ENCODE results near the gene CACNA2D2. TPM values are rescaled to one million over a fixed set of nuclear protein-coding genes. Genes with fewer than 3 reads are reported as not detected.

The CACNA2D2 gene
- total RNA-seq, 2 experiments from 2014 or later = 0.56 to 1.1 TPM

- CTCF ChIA-PET = no interaction called here
- Mint-ChIP-seq H3K4me3 (no peak overlapping the region), H3K9me3 (ENCODE audit: low read depth) (no peaks in the 10 kb centered on the region), H3K27me3 (peaks cover 33% of the 10 kb centered on the region), H3K27ac (no peak overlapping the region), H3K4me1 (no peaks in the 10 kb centered on the region), H3K36me3 (no peaks in the 10 kb centered on the region)
- DNase-seq = no peak
- no peak for ATAC-seq
Measured at GRCh38 chr3:50536471-50537180, 33.2 kb upstream of the CACNA2D2 start.

GRCh38 chr3:50534681-50535330 is 31.4 kb upstream of the CACNA2D2 start:
- Mint-ChIP-seq H3K27me3 (peaks cover 47% of the 10 kb centered on the region), H3K27ac (no peak overlapping the region), H3K36me3 (no peaks in the 10 kb centered on the region), H3K9me3 (ENCODE audit: low read depth) (no peaks in the 10 kb centered on the region), H3K4me1 (no peaks in the 10 kb centered on the region), H3K4me3 (no peak overlapping the region)
- DNase-seq (no peak), ATAC-seq (no peak)
- CTCF ChIA-PET = interaction anchor here (0.7 kb wide), 1 partner anchor 15 kb away, joined by 3 read pairs; no protein-coding TSS in a partner anchor

DNA sequence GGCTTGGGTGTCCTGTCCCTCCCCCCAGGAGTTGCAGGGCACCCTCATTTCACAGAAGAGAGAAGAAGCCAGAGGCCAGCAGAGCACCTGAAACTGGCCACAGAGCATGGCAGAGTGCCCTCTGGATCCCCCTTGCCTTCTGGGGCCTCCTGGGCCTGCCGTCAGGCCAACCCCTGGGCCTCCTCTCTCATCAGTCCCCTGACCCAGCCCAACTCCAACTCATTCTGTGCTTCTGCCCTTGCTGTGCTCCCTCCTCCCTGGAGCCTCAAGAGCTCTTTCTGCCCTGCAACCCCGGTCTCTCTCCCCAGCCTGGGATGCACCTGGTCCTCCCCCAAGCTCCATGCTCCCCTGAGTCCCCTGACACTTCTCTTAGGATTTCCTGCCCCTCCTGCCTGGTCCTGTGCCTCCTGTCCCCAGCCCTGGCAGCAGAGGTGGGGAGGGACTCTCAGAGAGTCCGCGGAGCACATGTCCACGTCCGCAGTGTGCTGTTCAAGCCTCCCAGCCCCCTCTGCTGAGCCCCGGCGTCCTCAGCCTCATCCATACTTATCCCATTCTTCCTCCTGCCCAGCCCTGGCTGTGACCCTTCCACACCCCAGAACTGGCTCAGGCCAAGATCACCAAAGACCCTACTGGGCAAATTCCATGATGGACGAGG is 30.5 kb upstream of the CACNA2D2 start:
- no peaks in the 10 kb centered on the region for H3K4me1 Mint-ChIP-seq
- DNase-seq (no peak), ATAC-seq (no peak)
- no peaks in the 10 kb centered on the region for H3K36me3 Mint-ChIP-seq
- H3K27me3 Mint-ChIP-seq = peaks cover 48% of the 10 kb centered on the region
- H3K9me3 Mint-ChIP-seq (ENCODE audit: low read depth) = no peaks in the 10 kb centered on the region
- H3K27ac Mint-ChIP-seq = no peak overlapping the region
- no peak overlapping the region for H3K4me3 Mint-ChIP-seq
- CTCF ChIA-PET = interaction anchor here (0.7 kb wide), 1 partner anchor 16 kb away, joined by 3 read pairs; no protein-coding TSS in a partner anchor

GRCh38 chr3:50533316-50533715 is 29.9 kb upstream of the CACNA2D2 start:
- Mint-ChIP-seq H3K4me3 (no peak overlapping the region), H3K9me3 (ENCODE audit: low read depth) (no peaks in the 10 kb centered on the region), H3K27ac (no peak overlapping the region), H3K27me3 (peaks cover 42% of the 10 kb centered on the region), H3K4me1 (no peaks in the 10 kb centered on the region), H3K36me3 (no peaks in the 10 kb centered on the region)
- ATAC-seq (no peak), DNase-seq (no peak)
- CTCF ChIA-PET = no interaction called here

DNA sequence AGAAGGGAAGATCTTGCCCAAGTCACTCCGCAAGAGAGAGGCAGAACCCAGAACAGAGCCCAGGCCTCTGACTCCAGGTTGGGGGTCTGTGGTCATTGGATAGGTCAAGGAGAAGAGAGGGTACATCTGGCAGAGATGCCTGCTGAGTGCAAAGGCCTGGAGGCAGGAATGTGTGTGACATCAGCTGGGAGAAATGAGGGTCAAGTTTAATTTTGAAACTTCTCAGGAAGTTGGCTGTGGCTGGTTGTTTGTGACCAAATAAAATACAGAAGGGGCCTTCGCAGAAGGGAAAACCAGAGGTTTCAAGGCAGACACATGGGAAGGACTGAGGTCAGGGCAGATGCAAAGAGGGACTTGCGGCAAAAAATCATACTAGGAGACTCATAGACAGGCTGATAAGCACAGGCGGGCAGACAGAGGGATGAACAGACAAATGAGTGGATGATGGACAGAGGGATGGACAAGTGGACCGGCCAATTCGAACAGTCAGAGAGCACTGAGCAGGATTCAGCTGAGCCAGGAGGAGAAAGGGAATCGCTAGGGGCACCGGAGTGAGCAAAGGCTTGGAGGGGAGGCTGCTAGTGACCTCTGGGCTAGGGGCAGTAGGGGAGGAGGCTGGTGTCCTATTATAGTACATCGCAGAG is 28.8 kb upstream of the CACNA2D2 start:
- Mint-ChIP-seq H3K4me3 (no peak overlapping the region), H3K27ac (no peak overlapping the region), H3K27me3 (peaks cover 35% of the 10 kb centered on the region), H3K4me1 (no peaks in the 10 kb centered on the region), H3K36me3 (no peaks in the 10 kb centered on the region), H3K9me3 (ENCODE audit: low read depth) (no peaks in the 10 kb centered on the region)
- DNase-seq = no peak
- no peak for ATAC-seq
- CTCF ChIA-PET = interaction anchor here (0.6 kb wide), 1 partner anchor 10 kb away, joined by 4 read pairs; no protein-coding TSS in a partner anchor

- Mint-ChIP-seq H3K9me3 (ENCODE audit: low read depth) (no peaks in the 10 kb centered on the region), H3K36me3 (no peaks in the 10 kb centered on the region), H3K4me3 (no peak overlapping the region), H3K27ac (no peak overlapping the region), H3K4me1 (peaks cover 1% of the 10 kb centered on the region), H3K27me3 (peaks cover 35% of the 10 kb centered on the region)
- CTCF ChIA-PET = no interaction called here
- DNase-seq (no peak), ATAC-seq (no peak)
Measured at GRCh38 chr3:50531201-50531600, 27.8 kb upstream of the CACNA2D2 start.

DNA sequence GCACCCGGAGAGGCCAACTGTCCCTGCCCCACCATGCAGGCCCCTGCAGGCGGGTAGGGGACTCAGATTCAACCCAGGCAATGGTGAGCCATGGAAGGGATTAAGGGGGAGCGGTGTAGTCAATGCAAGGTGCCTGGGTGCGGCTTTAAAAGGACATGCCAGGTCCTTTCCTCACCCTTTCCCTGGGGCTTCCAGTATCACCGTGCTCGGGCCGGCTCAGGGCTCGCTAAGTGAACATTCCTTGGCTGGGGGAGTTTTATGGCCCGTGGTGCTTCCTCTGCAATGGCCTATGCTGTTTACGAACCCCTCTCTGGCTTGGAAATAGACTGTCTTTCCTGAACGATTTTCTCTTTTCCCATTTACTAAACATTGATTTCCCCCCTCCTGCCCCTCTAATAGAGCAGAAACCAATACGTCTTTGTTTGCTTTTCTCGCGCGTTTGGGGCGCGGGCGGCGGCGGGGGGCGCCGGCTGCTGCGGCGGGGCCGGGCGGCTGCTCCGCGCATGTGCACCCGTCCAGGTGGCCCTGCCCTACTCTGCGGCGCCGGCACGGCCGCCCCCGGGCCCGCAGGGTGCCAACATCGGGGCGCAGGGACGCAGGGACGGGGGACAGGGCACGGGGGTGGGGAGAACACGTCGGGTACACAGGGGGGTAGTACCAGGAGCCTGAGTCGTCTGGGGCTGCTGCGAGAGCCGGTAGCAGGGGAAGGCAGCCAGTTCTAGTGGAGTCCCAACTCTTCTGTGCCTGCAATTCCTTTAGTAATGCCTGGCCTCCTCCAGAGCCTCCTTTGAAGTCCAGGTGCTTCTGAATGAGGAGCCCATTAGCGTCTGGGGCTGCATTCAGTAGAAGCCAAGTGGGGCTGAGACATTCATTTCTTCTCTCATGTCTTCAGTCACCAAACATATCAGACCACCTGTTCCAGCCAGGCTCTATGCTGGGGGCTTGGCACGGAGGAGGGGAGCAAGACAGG is 26.9 kb upstream of the CACNA2D2 start:
- H3K27ac Mint-ChIP-seq = no peak overlapping the region
- no peaks in the 10 kb centered on the region for H3K36me3 Mint-ChIP-seq
- ATAC-seq (no peak), DNase-seq (no peak)
- peaks cover 7% of the 10 kb centered on the region for H3K4me1 Mint-ChIP-seq
- H3K27me3 Mint-ChIP-seq = peaks cover 35% of the 10 kb centered on the region
- H3K9me3 Mint-ChIP-seq (ENCODE audit: low read depth) = no peaks in the 10 kb centered on the region
- CTCF ChIA-PET = no interaction called here
- no peak overlapping the region for H3K4me3 Mint-ChIP-seq

DNA sequence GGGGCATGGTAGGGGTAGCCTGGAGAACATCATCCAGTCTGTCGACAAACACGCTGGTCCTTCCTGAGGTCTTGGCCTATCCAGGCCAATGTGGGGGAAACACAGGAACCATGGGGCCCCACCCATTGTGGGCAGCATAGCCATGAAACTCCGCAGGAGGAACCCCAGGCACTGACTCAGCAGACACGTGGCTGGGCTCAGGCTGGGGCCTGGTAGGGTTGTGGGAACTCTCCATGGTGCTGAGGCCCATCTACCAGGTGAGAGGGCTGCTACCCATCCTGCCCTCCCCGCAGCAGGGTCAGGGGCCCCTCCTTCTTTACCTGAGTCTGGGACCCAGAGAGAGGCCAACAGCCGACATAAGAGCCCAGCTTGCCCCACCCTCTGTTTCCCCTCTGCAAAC is 22.6 kb upstream of the CACNA2D2 start:
- no peaks in the 10 kb centered on the region for H3K36me3 Mint-ChIP-seq
- H3K4me3 Mint-ChIP-seq = no peak overlapping the region
- no peaks in the 10 kb centered on the region for H3K9me3 Mint-ChIP-seq (ENCODE audit: low read depth)
- no peak overlapping the region for H3K27ac Mint-ChIP-seq
- DNase-seq (peak; percentile 87), ATAC-seq (peak; percentile 98)
- CTCF ChIA-PET = interaction anchor here (1.1 kb wide), 1 partner anchor 16 kb away, joined by 3 read pairs; no protein-coding TSS in a partner anchor
- peaks cover 16% of the 10 kb centered on the region for H3K27me3 Mint-ChIP-seq
- peaks cover 7% of the 10 kb centered on the region for H3K4me1 Mint-ChIP-seq

DNA sequence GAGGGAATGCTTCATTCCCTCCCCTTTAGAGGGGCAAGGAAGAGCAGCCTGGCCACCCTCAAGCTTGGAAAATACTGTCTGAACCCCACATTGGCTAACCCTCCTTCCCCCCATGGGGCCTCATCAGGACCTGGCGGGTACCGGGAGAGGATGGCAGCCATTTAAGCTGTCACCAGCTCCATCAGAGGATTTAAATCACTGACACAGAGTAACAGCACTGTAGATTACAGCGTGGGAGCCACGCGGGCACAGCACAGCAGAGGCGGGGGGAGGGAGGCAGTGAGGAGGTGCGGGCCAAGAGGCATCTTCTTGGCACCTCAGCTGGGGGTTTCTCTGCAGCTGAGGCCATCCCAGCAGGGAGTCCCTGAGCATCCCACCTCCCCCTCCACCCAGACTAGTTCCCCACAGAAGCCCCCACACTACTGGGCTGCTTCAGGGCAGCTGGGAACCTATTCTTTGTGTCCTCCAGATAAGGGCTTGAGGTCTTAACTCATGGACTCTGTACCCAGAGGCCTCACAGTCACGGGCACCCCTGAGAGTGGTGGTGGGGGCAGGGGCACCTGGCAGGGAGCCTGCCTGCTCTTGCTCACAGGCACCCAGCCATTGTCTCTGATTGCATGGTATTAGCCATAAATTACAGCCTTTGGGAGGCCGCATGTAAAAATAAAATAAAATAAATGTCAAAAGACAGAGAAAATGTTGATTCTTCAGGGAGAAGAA is 21.9 kb upstream of the CACNA2D2 start:
- peaks cover 7% of the 10 kb centered on the region for H3K4me1 Mint-ChIP-seq
- peaks cover 11% of the 10 kb centered on the region for H3K27me3 Mint-ChIP-seq
- no peak overlapping the region for H3K4me3 Mint-ChIP-seq
- DNase-seq (no peak), ATAC-seq (no peak)
- no peak overlapping the region for H3K27ac Mint-ChIP-seq
- H3K36me3 Mint-ChIP-seq = no peaks in the 10 kb centered on the region
- CTCF ChIA-PET = interaction anchor here (1.1 kb wide), 1 partner anchor 17 kb away, joined by 3 read pairs; no protein-coding TSS in a partner anchor
- H3K9me3 Mint-ChIP-seq (ENCODE audit: low read depth) = no peaks in the 10 kb centered on the region

- Mint-ChIP-seq H3K4me1 (peaks cover 8% of the 10 kb centered on the region), H3K27me3 (peaks cover 7% of the 10 kb centered on the region), H3K9me3 (ENCODE audit: low read depth) (no peaks in the 10 kb centered on the region), H3K36me3 (no peaks in the 10 kb centered on the region), H3K27ac (no peak overlapping the region), H3K4me3 (no peak overlapping the region)
- DNase-seq (no peak), ATAC-seq (no peak)
- CTCF ChIA-PET = interaction anchor here (4.6 kb wide), 1 partner anchor 18 kb away, joined by 33 read pairs; no protein-coding TSS in a partner anchor
Measured at GRCh38 chr3:50524746-50525145, 21.3 kb upstream of the CACNA2D2 start.

DNA sequence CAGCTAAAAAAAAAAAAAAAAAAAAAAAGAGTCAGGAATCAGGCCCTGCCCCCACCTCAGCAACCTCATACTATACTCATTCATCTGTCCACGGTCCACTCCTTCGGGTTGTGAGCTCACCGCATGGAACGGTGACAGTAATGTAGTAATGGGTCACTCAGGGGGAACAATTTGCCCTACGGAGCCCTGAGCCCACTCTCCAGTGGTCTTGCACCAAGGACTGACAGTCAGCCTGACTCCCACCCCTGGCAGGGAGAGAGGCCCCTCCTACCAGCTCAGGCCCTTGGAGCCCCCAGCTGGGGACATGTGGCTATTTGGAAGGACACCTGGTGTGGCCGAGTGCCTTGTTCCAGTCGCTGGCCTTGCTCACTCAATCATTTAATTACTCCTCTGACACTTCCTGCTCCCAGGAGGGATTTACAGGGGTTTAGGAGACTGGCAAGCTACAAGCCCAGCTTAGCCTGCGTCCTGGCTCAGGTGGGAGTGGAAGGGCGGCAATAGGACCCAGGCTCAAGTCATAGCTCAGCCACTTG is 19.9 kb upstream of the CACNA2D2 start:
- no peak overlapping the region for H3K4me3 Mint-ChIP-seq
- no peaks in the 10 kb centered on the region for H3K9me3 Mint-ChIP-seq (ENCODE audit: low read depth)
- peaks cover 14% of the 10 kb centered on the region for H3K4me1 Mint-ChIP-seq
- CTCF ChIA-PET = interaction anchor here (0.7 to 4.6 kb wide), 7 partner anchors 15 to 152 kb away, joined by 3 to 33 read pairs (median 3); partner anchors contain the start of gene CACNA2D2
- no peak overlapping the region for H3K27ac Mint-ChIP-seq
- DNase-seq (no peak), ATAC-seq (no peak)
- peaks cover 4% of the 10 kb centered on the region for H3K27me3 Mint-ChIP-seq
- H3K36me3 Mint-ChIP-seq = no peaks in the 10 kb centered on the region

DNA sequence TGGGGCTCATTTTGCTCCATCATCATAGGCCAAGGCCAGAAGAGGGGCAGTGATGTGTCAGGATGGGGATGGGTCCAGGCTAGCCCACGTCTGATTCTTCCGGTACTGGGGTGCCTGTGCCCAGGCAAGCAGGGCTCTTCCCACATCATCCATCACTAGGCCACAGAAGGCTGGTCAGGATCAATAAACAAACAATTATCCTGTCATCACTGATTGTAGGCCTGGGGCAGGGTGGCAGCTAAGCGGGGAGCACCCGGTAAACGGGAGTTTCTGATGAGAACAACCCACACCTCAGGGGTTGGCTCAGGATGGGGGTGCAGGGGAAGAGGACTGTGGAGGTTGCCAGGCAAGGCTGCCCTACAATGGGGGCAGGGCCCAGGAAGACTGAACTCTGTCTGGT is 18.1 kb upstream of the CACNA2D2 start:
- ATAC-seq (no peak), DNase-seq (no peak)
- Mint-ChIP-seq H3K27me3 (peaks cover 5% of the 10 kb centered on the region), H3K36me3 (no peaks in the 10 kb centered on the region), H3K4me3 (no peak overlapping the region), H3K4me1 (peaks cover 14% of the 10 kb centered on the region), H3K27ac (no peak overlapping the region), H3K9me3 (ENCODE audit: low read depth) (no peaks in the 10 kb centered on the region)
- CTCF ChIA-PET = interaction anchor here (1.2 to 4.6 kb wide), 4 partner anchors 8 to 93 kb away, joined by 3 to 33 read pairs (median 4); no protein-coding TSS in a partner anchor

Measured in activated CD8-positive, alpha-beta memory T cell treated with anti-CD3 and anti-CD28 coated beads, Interleukin-2, amount 10 ng/mL, durations not matched to agents 7 days and 5 days (primary cell).